OCI-LY1 (cell line): ENCODE measurements around the gene DPH6.

ENCODE experiments used
- H2AFZ ChIP-seq: fragments of 200-600 bp; sonication (generic), shearing (Covaris generic); 2 replicates; pipeline ENCODE4 v1.6.0; 2014; ENCODE audit warnings: antibody characterized with exemption, mild to moderate bottlenecking, low read length
- H3F3A ChIP-seq: fragments of 200-600 bp; sonication (generic), shearing (Covaris generic); 2 replicates; pipeline ENCODE4 v1.6.0; 2014; ENCODE audit warnings: mild to moderate bottlenecking, antibody characterized with exemption, low read length, moderate library complexity; ENCODE audit not compliant: insufficient read depth
- H3K27ac ChIP-seq: fragments of 200-600 bp; sonication (generic); 2 replicates; pipeline ENCODE4 v1.5.1; 2014; ENCODE audit warnings: low read length, mixed run types, mild to moderate bottlenecking, low read depth; ENCODE audit not compliant: poor library complexity, severe bottlenecking
- H3K27me3 ChIP-seq: fragments of 200-600 bp; sonication (generic); 2 replicates; pipeline ENCODE4 v1.6.0; 2014; ENCODE audit warnings: antibody characterized with exemption, mild to moderate bottlenecking, low read length, moderate library complexity; ENCODE audit not compliant: insufficient read depth
- H3K36me3 ChIP-seq: fragments of 200-600 bp; sonication (generic); 2 replicates; pipeline ENCODE4 v1.6.1; 2014; ENCODE audit warnings: mild to moderate bottlenecking, antibody characterized with exemption, low read length, moderate library complexity, mixed read lengths; ENCODE audit not compliant: insufficient read depth
- H3K4me1 ChIP-seq: fragments of 200-600 bp; sonication (generic); 2 replicates; pipeline ENCODE4 v1.5.1; 2014; ENCODE audit warnings: mild to moderate bottlenecking, low read length, moderate library complexity; ENCODE audit not compliant: insufficient read depth, severe bottlenecking
- H3K4me2 ChIP-seq: fragments of 200-600 bp; sonication (generic), shearing (Covaris generic); 2 replicates; pipeline ENCODE4 v1.6.1; 2014; ENCODE audit warnings: low read length
- H3K4me3 ChIP-seq: fragments of 200-600 bp; sonication (generic); 2 replicates; pipeline ENCODE4 v1.5.1; 2014; ENCODE audit warnings: low read length, low read depth, mild to moderate bottlenecking, mixed read lengths; ENCODE audit not compliant: poor library complexity, severe bottlenecking
- H3K79me2 ChIP-seq: fragments of 200-600 bp; shearing (Covaris generic); 2 replicates; pipeline ENCODE4 v1.6.1; 2016; ENCODE audit warnings: mixed run types, low read length, mixed read lengths; ENCODE audit not compliant: insufficient read depth
- H3K9ac ChIP-seq: fragments of 200-600 bp; sonication (generic), shearing (Covaris generic); 2 replicates; pipeline ENCODE4 v1.6.1; 2014; ENCODE audit warnings: mild to moderate bottlenecking, low read length, mixed read lengths
- H3K9me2 ChIP-seq: fragments of 200-600 bp; sonication (generic), shearing (Covaris generic); 2 replicates; pipeline ENCODE4 v1.6.1; 2014; ENCODE audit warnings: low read depth, mild to moderate bottlenecking, low read length, mixed read lengths
- H3K9me3 ChIP-seq: fragments of 200-600 bp; shearing (Covaris generic); 2 replicates; pipeline ENCODE4 v1.6.1; 2014; ENCODE audit warnings: low read length, mixed read lengths
- H4K20me1 ChIP-seq: fragments of 200-600 bp; sonication (generic), shearing (Covaris generic); 2 replicates; pipeline ENCODE4 v1.6.0; 2016; ENCODE audit warnings: mild to moderate bottlenecking, low read length; ENCODE audit not compliant: insufficient read depth
- EZH2 ChIP-seq: fragments of 200-600 bp; sonication (generic), shearing (Covaris generic); IDR thresholded peaks from 2 replicates; pipeline ENCODE4 v1.8.0; 2017; ENCODE audit warnings: borderline replicate concordance, mixed run types, mild to moderate bottlenecking, antibody characterized with exemption, low read length, moderate library complexity, mixed read lengths
- TF ChIP-seq, protein P1 (sequence below): fragments of 200-600 bp; sonication (generic), shearing (Covaris generic); IDR thresholded peaks from 2 replicates; pipeline ENCODE4 v1.5.1; 2017; ENCODE audit warnings: mild to moderate bottlenecking, antibody characterized with exemption, low read length, moderate library complexity, mixed read lengths

The DPH6 gene

DNA sequence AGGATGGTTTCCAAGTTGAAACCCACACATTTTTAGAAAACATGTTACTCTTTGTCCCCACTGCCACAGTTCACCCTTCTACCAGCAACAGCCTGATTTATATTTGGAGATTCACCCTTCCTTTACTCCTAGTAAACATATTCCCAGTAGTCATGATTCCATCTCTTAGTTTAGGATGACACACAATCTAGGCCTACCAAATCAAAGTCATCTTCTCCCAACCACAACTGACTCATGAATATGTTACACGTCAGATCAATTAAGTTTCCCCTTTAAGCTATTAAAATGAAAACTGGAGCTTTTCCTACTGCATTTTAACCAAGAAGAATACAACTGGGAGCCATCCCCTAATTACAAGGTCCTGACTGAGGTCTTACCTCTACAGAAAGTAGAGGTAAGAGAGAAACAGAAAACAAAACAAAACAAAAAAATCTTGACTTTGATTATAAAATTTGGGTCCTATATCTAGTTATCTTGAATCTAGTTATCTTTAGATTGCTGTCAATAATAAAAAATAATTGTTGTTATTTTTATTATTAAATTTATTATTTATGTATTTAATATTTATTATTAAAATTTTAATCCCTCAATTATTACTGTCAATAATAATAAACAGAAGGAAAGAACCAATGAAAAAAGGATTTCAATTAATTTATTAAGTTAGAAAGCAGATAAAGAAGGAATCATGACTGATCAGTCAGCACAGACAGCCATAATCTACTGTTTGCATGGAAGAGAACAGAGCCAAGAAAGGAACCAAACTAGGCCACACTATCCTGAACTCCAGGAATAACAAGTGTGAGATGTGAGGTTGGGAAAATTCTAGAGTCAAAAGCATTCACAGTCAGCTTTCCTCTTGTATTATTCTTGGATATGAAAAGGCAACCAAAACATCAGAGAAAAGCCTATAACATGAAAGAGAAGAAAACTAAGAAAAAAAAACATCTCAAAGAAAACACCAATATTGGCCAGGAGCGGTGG, 12.5 kb downstream of the DPH6 start:
- TF ChIP-seq, protein P1, sequence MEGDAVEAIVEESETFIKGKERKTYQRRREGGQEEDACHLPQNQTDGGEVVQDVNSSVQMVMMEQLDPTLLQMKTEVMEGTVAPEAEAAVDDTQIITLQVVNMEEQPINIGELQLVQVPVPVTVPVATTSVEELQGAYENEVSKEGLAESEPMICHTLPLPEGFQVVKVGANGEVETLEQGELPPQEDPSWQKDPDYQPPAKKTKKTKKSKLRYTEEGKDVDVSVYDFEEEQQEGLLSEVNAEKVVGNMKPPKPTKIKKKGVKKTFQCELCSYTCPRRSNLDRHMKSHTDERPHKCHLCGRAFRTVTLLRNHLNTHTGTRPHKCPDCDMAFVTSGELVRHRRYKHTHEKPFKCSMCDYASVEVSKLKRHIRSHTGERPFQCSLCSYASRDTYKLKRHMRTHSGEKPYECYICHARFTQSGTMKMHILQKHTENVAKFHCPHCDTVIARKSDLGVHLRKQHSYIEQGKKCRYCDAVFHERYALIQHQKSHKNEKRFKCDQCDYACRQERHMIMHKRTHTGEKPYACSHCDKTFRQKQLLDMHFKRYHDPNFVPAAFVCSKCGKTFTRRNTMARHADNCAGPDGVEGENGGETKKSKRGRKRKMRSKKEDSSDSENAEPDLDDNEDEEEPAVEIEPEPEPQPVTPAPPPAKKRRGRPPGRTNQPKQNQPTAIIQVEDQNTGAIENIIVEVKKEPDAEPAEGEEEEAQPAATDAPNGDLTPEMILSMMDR = no peak
- no peak for TF ChIP-seq EZH2
- no peak overlapping the region for H2AFZ ChIP-seq
- H3K27me3 ChIP-seq = no peaks in the 10 kb centered on the region
- no peak overlapping the region for H3K4me3 ChIP-seq
- H3K4me2 ChIP-seq = no peak overlapping the region
- H3K9ac ChIP-seq = no peak overlapping the region
- H3K27ac ChIP-seq = no peak overlapping the region
- H3K9me3 ChIP-seq = no peaks in the 10 kb centered on the region; the same call in 1 of the 2 replicates
- no peaks in the 10 kb centered on the region for H3K9me2 ChIP-seq
- H3K36me3 ChIP-seq = peaks cover 22% of the 10 kb centered on the region
- H3F3A ChIP-seq = no peaks in the 10 kb centered on the region
- H4K20me1 ChIP-seq = no peaks in the 10 kb centered on the region
- H3K4me1 ChIP-seq = no peaks in the 10 kb centered on the region
- H3K79me2 ChIP-seq = no peaks in the 10 kb centered on the region

DNA sequence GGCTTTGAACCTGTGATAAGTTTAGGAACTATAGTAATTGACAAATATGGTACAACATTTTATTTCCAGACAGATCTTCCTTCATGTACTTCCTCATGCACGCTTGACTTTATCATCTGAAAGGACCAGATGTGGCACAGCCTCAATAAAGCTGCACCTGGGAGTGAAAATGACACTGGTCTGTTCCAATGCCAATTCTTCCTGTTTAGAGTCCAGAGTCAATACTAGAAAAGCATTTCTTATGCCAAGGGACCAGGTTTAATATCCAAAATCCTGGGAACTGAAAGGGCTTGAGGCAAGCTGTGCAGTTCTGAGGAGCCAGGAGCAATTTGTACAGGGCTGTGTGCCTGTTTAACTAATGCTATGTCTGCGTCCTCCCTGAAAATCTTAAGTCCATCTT, 15.3 kb downstream of the DPH6 start:
- no peaks in the 10 kb centered on the region for H3K9me2 ChIP-seq
- no peak overlapping the region for H3K9ac ChIP-seq
- H3K36me3 ChIP-seq = peaks cover 14% of the 10 kb centered on the region; the same call in 1 of the 2 replicates
- TF ChIP-seq, protein P1 = no peak
- no peak for TF ChIP-seq EZH2
- no peak overlapping the region for H3K27ac ChIP-seq
- H4K20me1 ChIP-seq = no peaks in the 10 kb centered on the region
- no peak overlapping the region for H3K4me2 ChIP-seq
- H3K4me1 ChIP-seq = no peaks in the 10 kb centered on the region
- no peak overlapping the region for H2AFZ ChIP-seq
- H3K27me3 ChIP-seq = no peaks in the 10 kb centered on the region
- H3K4me3 ChIP-seq = no peak overlapping the region
- H3K79me2 ChIP-seq = no peaks in the 10 kb centered on the region
- no peaks in the 10 kb centered on the region for H3F3A ChIP-seq
- H3K9me3 ChIP-seq = no peaks in the 10 kb centered on the region; the same call in 1 of the 2 replicates

DNA sequence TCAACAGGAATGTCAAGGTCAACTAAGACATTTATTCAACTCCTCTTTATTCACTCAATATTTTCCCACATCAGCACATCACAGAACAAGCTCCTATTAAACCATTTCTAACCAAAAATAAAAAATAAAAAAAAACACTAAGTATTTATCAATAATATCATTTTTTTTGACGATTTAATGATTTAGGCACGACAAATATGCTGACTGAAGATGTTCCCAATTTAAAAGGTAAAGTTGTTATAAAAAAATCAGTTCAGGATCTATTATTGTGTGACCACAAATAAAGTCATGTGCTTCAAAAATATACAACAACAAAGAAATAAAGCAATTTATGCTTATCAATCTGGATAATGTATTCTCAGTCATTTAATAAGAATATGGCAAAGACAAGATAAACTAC, 16.2 kb downstream of the DPH6 start:
- peaks cover 14% of the 10 kb centered on the region; the same call in 1 of the 2 replicates for H3K36me3 ChIP-seq
- no peak overlapping the region for H3K4me3 ChIP-seq
- H3K27ac ChIP-seq = no peak overlapping the region
- no peaks in the 10 kb centered on the region for H3K79me2 ChIP-seq
- H3F3A ChIP-seq = no peaks in the 10 kb centered on the region
- H4K20me1 ChIP-seq = no peaks in the 10 kb centered on the region
- no peak overlapping the region for H2AFZ ChIP-seq
- H3K4me2 ChIP-seq = no peak overlapping the region
- no peak overlapping the region for H3K9ac ChIP-seq
- no peaks in the 10 kb centered on the region for H3K9me2 ChIP-seq
- TF ChIP-seq, protein P1 = no peak
- no peak for TF ChIP-seq EZH2
- no peaks in the 10 kb centered on the region; the same call in 1 of the 2 replicates for H3K9me3 ChIP-seq
- H3K4me1 ChIP-seq = no peaks in the 10 kb centered on the region
- H3K27me3 ChIP-seq = no peaks in the 10 kb centered on the region
